ENCODE results near the gene PLCL2.

The PLCL2 gene

GRCh38 chr3:17054301-17054981, 169.7 kb downstream of the PLCL2 start:
- no peak overlapping the region for H3K4me2 ChIP-seq (ENCODE audit: insufficient read depth, low read length)
- H3K9me3 ChIP-seq (ENCODE audit: insufficient read depth, low read length, severe bottlenecking), result no peaks in the 10 kb centered on the region
- no peaks in the 10 kb centered on the region for H4K20me1 ChIP-seq (ENCODE audit: insufficient read depth, low read length)
- no peaks in the 10 kb centered on the region for H3K79me2 ChIP-seq (ENCODE audit: insufficient read depth, low read length)
- ATAC-seq (ENCODE audit: insufficient read depth, low read depth) (no peak), DNase-seq (no peak)
- no peak overlapping the region for H3K9ac ChIP-seq (ENCODE audit: low read depth, low read length)
- no peak overlapping the region for H3K27ac ChIP-seq (ENCODE audit: low read length)
- 0 out of 2 replicates have a peak, but pooled peaks cover 3% of the 10 kb centered on the region for H3K36me3 ChIP-seq (ENCODE audit: insufficient read depth, low read length)
- H3K27me3 ChIP-seq (ENCODE audit: insufficient read depth, low read length, poor library complexity), result no peaks in the 10 kb centered on the region
- no peaks in the 10 kb centered on the region for H3K4me1 ChIP-seq (ENCODE audit: insufficient read depth, low read length)
- no peak overlapping the region for H2AFZ ChIP-seq (ENCODE audit: low read depth, low read length)
- no peak for TF ChIP-seq EZH2 (IDR thresholded peaks at IDR 0.05; ENCODE audit: borderline replicate concordance, low read depth, low read length, severe bottlenecking)
- TF ChIP-seq CTCF (IDR thresholded peaks at IDR 0.05; ENCODE audit: borderline replicate concordance, extremely low read depth, low read length, poor library complexity, severe bottlenecking), result no peak
- H3K4me3 ChIP-seq (ENCODE audit: low read depth in 1 of 2, low read length in 2 of 2), result no peak overlapping the region

- H3K4me1 ChIP-seq (ENCODE audit: insufficient read depth, low read length), result no peaks in the 10 kb centered on the region
- H3K27ac ChIP-seq (ENCODE audit: low read length), result no peak overlapping the region
- no peak for TF ChIP-seq EZH2 (IDR thresholded peaks at IDR 0.05; ENCODE audit: borderline replicate concordance, low read depth, low read length, severe bottlenecking)
- TF ChIP-seq CTCF (IDR thresholded peaks at IDR 0.05; ENCODE audit: borderline replicate concordance, extremely low read depth, low read length, poor library complexity, severe bottlenecking), result no peak
- H3K9ac ChIP-seq (ENCODE audit: low read depth, low read length), result no peak overlapping the region
- no peaks in the 10 kb centered on the region for H3K79me2 ChIP-seq (ENCODE audit: insufficient read depth, low read length)
- no peaks in the 10 kb centered on the region for H3K9me3 ChIP-seq (ENCODE audit: insufficient read depth, low read length, severe bottlenecking)
- H3K36me3 ChIP-seq (ENCODE audit: insufficient read depth, low read length), result 0 out of 2 replicates have a peak, but pooled peaks cover 3% of the 10 kb centered on the region
- DNase-seq (no peak), ATAC-seq (ENCODE audit: insufficient read depth, low read depth) (no peak)
- H2AFZ ChIP-seq (ENCODE audit: low read depth, low read length), result no peak overlapping the region
- H3K4me3 ChIP-seq (ENCODE audit: low read depth in 1 of 2, low read length in 2 of 2), result no peak overlapping the region
- H4K20me1 ChIP-seq (ENCODE audit: insufficient read depth, low read length), result no peaks in the 10 kb centered on the region
- no peaks in the 10 kb centered on the region for H3K27me3 ChIP-seq (ENCODE audit: insufficient read depth, low read length, poor library complexity)
- no peak overlapping the region for H3K4me2 ChIP-seq (ENCODE audit: insufficient read depth, low read length)
These were observed 170.2 kb downstream of the PLCL2 start for GRCh38 chr3:17054982-17055343.

GRCh38 chr3:17055374-17056276, 170.9 kb downstream of the PLCL2 start:
- DNase-seq (no peak), ATAC-seq (ENCODE audit: insufficient read depth, low read depth) (no peak)
- Histone ChIP-seq H3K9me3 (ENCODE audit: insufficient read depth, low read length, severe bottlenecking) (no peaks in the 10 kb centered on the region), H4K20me1 (ENCODE audit: insufficient read depth, low read length) (no peaks in the 10 kb centered on the region), H3K4me3 (ENCODE audit: low read depth in 1 of 2, low read length in 2 of 2) (no peak overlapping the region), H3K4me2 (ENCODE audit: insufficient read depth, low read length) (no peak overlapping the region), H2AFZ (ENCODE audit: low read depth, low read length) (no peak overlapping the region), H3K27ac (ENCODE audit: low read length) (no peak overlapping the region), H3K27me3 (ENCODE audit: insufficient read depth, low read length, poor library complexity) (no peaks in the 10 kb centered on the region), H3K4me1 (ENCODE audit: insufficient read depth, low read length) (no peaks in the 10 kb centered on the region), H3K36me3 (ENCODE audit: insufficient read depth, low read length) (0 out of 2 replicates have a peak, but pooled peaks cover 3% of the 10 kb centered on the region), H3K9ac (ENCODE audit: low read depth, low read length) (no peak overlapping the region), H3K79me2 (ENCODE audit: insufficient read depth, low read length) (no peaks in the 10 kb centered on the region)
- no peak for TF ChIP-seq EZH2 (IDR thresholded peaks at IDR 0.05; ENCODE audit: borderline replicate concordance, low read depth, low read length, severe bottlenecking)
- no peak for TF ChIP-seq CTCF (IDR thresholded peaks at IDR 0.05; ENCODE audit: borderline replicate concordance, extremely low read depth, low read length, poor library complexity, severe bottlenecking)

Measured in DND-41 (cell line).